ENCODE measurements around the gene SLC35A4. TPM values are rescaled to one million over a fixed set of nuclear protein-coding genes. Genes with fewer than 3 reads are reported as not detected.
A peak's percentile ranks its signal among the peaks of the same experiment; 100 is the strongest.

SLC35A4 gene
- total RNA-seq, 1 donor from 2014 or later = 50.7 TPM

DNA sequence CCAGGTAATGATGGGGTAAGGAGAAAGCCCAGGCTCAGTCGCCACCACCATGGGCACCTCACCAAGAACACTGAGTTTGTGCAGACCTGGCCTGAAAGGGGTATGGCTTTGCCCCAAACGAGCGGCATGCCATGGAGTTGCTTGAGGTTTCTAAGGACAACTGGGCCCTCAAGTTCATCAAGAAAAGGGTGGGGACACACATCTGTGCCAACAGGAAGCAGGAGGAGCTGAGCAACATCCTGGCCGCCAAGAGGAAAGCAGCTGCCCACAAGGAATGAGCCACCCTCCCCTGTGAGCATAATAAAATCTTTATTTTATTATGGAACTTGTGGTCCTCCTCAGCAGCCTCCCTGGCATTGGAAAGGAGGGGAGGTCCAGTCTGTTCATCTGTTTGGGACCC, 44.5 kb downstream of the SLC35A4 start:
- Mint-ChIP-seq H3K27me3 (ENCODE audit: unreplicated experiment) (peaks cover 6% of the 10 kb centered on the region), H3K9me3 (ENCODE audit: unreplicated experiment) (peaks cover 1% of the 10 kb centered on the region), H3K36me3 (ENCODE audit: unreplicated experiment) (peaks cover 11% of the 10 kb centered on the region), H3K4me3 (ENCODE audit: unreplicated experiment) (no peak overlapping the region), H3K4me1 (ENCODE audit: low read depth, unreplicated experiment) (no peaks in the 10 kb centered on the region), H3K27ac (ENCODE audit: unreplicated experiment) (no peak overlapping the region)
- no peak for TF ChIP-seq CTCF (IDR thresholded peaks at IDR 0.05; ENCODE audit: partially characterized antibody, unreplicated experiment)
- DNase-seq = no peak

DNA sequence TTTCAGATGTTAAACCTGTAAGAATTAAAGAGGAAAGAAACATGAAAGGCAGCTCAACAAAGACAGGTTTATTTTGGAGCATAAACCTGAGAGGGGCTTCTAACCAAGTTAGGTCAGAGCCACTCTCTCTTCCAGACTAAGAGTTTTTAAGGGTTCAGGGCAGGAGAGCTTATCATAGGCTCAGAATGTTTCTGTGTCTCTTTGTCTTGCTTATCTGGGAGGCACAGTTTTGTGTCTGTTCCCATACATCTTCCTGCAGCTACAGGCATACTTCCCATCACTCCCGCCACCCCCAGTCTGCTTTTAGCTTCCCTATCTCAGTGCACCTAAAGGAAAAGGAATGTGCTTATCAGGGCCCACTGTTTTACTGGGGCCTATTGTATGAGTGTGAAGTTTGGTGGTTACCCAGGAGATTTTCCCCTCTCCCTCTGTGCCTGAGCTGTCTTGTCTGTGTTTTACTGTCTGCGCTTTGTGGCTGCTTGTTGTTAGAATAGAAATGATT, 46.4 kb downstream of the SLC35A4 start:
- Mint-ChIP-seq H3K27ac (ENCODE audit: unreplicated experiment) (no peak overlapping the region), H3K4me3 (ENCODE audit: unreplicated experiment) (no peak overlapping the region), H3K4me1 (ENCODE audit: low read depth, unreplicated experiment) (no peaks in the 10 kb centered on the region), H3K27me3 (ENCODE audit: unreplicated experiment) (peaks cover 4% of the 10 kb centered on the region), H3K9me3 (ENCODE audit: unreplicated experiment) (peaks cover 1% of the 10 kb centered on the region), H3K36me3 (ENCODE audit: unreplicated experiment) (peaks cover 11% of the 10 kb centered on the region)
- no peak for DNase-seq
- TF ChIP-seq CTCF (IDR thresholded peaks at IDR 0.05; ENCODE audit: partially characterized antibody, unreplicated experiment) = no peak

Small RNAs within 50 kb of the gene (microRNA-seq; reads per million reads assigned to microRNA genes)
- 2.3 reads per million, percentile 16 among the genes with 10 or more reads in this experiment for gene MIR6831 (ENCODE audit: unreplicated experiment)

Other genes with a start within 250 kb of the SLC35A4 start
- gene HBEGF, start 218.2 kb upstream of the SLC35A4 start, total RNA-seq (ENCODE audit: unreplicated experiment) = 2.5 TPM
- not detected for gene SLC4A9, start 204.6 kb upstream of the SLC35A4 start, total RNA-seq (ENCODE audit: unreplicated experiment)
- 105 TPM for gene ANKHD1, start 163.0 kb upstream of the SLC35A4 start, total RNA-seq (ENCODE audit: unreplicated experiment)
- gene EIF4EBP3, start 17.2 kb upstream of the SLC35A4 start, total RNA-seq (ENCODE audit: unreplicated experiment) = 7.0 TPM
- 45.0 TPM for gene SRA1, start 7.4 kb upstream of the SLC35A4 start, total RNA-seq (ENCODE audit: unreplicated experiment)
- gene APBB3, start 230 bp upstream of the SLC35A4 start, total RNA-seq (ENCODE audit: unreplicated experiment) = 103 TPM
- gene CD14, start 68.3 kb downstream of the SLC35A4 start, total RNA-seq (ENCODE audit: unreplicated experiment) = 0.64 TPM
- gene TMCO6, start 74.6 kb downstream of the SLC35A4 start, total RNA-seq (ENCODE audit: unreplicated experiment) = 12.5 TPM
- 59.6 TPM for gene NDUFA2, start 82.8 kb downstream of the SLC35A4 start, total RNA-seq (ENCODE audit: unreplicated experiment)
- gene IK, start 83.0 kb downstream of the SLC35A4 start, total RNA-seq (ENCODE audit: unreplicated experiment) = 87.9 TPM
- 31.5 TPM for gene WDR55, start 100.1 kb downstream of the SLC35A4 start, total RNA-seq (ENCODE audit: unreplicated experiment)
- gene DND1, start 108.7 kb downstream of the SLC35A4 start, total RNA-seq (ENCODE audit: unreplicated experiment) = 5.4 TPM
- gene HARS1, start 126.5 kb downstream of the SLC35A4 start, total RNA-seq (ENCODE audit: unreplicated experiment) = 162 TPM
- gene HARS2, start 126.6 kb downstream of the SLC35A4 start, total RNA-seq (ENCODE audit: unreplicated experiment) = 56.7 TPM
- gene ZMAT2, start 135.6 kb downstream of the SLC35A4 start, total RNA-seq (ENCODE audit: unreplicated experiment) = 71.3 TPM
- gene PCDHA1, start 221.3 kb downstream of the SLC35A4 start, total RNA-seq (ENCODE audit: unreplicated experiment) = 0.69 TPM
- 20.9 TPM for gene PCDHA2, start 230.0 kb downstream of the SLC35A4 start, total RNA-seq (ENCODE audit: unreplicated experiment)
- gene PCDHA3, start 236.2 kb downstream of the SLC35A4 start, total RNA-seq (ENCODE audit: unreplicated experiment) = 17.9 TPM
- 29.7 TPM for gene PCDHA4, start 242.2 kb downstream of the SLC35A4 start, total RNA-seq (ENCODE audit: unreplicated experiment)

All from glutamatergic neuron (in vitro differentiated cells).